ENCODE results near the gene CDX1.

- TF ChIP-seq GATA3 (IDR thresholded peaks at IDR 0.05; ENCODE audit: low read depth, low read length) (no peak), GATA2 (IDR thresholded peaks at IDR 0.05; ENCODE audit: low read depth, low read length) (no peak)
Observed at GRCh38 chr5:150229571-150229970, 63.0 kb downstream of the CDX1 start.

Data from SH-SY5Y (cell line).